ENCODE measurements around the gene TCEANC2.
"Not testable (repeated sequence)": the region's sequence is repeated elsewhere in the genome, so short reads cannot be mapped to it uniquely, and the experiment has no call there.

The TCEANC2 gene

DNA sequence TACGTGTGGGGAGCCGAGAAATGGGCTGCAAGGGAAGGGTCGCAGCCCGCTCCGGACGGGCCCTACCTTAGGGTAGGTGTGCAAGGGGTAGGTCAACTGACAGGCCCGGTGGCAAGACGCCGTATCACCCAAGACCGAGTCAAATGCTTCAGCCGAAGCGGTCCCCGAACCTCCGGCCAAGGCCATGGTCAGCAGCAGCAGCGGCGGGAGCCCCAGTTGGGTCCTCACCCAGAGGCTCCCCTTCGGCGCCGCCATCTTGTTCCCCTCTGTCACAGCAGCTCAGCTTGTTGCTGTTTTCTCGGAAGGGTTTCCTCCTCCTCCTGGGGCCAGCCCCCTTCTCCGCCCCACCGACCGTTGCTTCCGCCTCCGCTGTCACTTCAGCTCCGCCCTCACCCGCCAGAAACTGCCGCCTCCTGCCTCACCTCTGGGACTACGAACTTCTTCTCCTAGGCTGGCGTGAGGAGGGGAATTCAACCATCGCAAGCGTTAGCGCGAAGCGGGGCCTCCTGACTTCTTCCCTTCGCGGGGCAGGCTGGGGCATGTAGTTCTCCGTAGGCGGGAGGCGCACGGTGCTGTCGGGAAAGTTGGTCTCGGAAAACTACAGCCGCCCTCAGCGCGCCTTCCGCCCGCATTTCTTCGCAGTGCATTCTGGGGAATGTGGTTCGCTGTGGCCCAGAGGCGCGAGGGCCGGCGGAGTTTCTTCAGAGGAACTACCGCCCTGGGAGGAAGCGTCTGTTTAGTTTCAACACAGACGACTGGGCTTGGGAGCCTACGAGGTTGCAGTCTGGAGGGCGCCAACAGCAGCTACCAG lies at the start of gene TCEANC2, which contains the start of gene TMEM59:
Gene TCEANC2, plus strand, starts transcription at position 675 of the 811 bp plus-strand sequence. CDS start 815 bp downstream, outside the sequence.
Gene TMEM59, minus strand, starts transcription at position 271 of the 811 bp plus-strand sequence. Its CDS starts 16 bp downstream, at position 255.
- peak; percentile 98 to 99 for DNase-seq

DNA sequence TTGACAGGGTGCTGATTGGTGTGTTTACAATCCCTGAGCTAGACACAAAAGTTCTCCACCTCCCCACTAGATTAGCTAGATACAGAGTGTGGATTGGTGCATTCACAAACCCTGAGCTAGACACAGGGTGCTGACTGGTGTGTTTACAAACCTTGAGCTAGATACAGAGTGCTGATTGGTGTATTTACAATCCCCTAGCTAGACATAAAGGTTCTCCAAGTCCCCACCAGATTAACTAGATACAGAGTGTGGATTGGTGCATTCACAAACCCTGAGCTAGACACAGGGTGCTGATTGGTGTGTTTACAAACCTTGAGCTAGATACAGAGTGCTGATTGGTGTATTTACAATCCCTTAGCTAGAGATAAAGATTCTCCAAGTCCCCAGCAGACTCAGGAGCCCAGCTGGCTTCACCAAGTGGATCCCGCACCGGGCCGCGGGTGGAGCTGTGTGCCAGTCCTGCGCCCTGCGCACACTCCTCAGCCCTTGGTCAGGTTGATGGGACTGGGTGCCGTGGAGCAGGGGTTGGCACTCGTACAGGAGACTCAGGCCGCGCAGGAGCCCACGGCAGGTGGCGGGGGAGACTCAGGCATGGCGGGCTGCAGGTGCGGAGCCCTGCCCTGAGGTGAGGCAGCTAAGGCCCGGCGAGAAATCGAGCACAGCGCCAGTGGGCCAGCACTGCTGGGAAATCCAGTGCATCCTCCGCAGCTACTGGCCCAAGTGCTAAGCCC lies 49.5 kb upstream of the TCEANC2 start:
- not testable (repeated sequence) for DNase-seq

DNA sequence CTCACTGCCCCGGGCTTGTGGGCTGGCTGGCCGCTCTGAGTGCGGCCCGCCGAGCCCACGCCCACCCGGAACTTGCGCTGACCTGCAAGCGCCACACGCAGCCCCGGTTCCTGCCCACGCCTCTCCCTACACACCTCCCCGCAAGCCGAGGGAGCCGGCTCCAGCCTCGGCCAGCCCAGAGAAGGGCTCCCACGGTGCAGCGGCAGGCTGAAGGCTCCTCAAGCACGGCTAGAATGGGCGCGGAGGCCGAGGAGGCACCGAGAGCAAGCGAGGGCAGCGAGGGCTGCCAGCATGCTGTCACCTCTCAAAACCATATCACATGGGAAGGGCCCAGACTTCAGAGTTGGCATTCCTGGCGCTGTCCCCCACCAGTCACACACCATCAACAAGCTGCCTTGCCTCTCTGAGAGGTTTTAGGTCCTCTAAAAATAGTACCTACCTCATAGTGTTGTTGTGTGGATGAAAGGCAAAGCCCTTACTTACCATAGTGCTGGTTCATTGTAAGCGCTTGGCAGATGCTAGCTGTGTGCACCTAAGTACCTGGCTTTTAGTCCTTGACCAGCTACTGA lies 48.8 kb upstream of the TCEANC2 start:
- DNase-seq: no peak

DNA sequence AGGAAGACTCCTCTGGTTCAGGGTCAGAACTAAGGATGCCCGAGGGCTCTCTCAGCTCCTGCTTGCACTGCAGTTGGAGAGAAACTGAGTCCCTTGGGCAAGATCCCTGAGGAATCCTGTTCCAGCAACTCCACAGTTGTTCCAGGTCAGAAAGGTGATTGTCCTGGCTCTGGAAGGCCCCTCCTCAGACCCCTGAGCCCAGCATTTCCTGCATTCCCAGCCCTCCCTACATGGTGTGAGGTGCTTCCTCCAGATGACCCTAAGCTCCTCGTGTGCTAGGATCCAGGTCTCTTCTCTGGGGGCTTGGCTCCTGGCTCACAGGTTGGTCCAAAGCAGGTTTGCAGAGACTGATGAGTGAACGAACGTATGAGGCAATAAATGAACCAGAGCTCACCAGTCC lies 46.9 kb upstream of the TCEANC2 start:
- DNase-seq: no peak

DNA sequence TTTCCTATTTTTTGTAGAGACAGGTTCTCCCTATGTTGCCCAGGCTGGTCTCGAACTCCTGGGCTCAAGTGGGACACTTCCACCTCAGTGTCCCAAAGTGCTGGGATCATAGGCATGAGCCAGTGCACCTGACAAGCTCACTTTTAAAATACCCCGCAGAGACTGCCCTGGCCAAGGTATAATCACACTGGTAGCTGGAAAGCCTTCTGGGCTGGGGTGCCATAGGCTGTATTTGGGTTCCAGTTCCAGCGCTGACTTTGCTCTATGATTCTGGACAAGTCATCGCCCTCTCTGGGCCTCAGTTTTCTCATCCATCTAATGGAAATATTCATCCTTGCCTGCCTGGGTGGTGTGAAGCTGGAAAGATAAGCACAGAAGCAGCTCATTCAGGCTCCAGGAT lies 45.8 kb upstream of the TCEANC2 start:
- no peak for DNase-seq

DNA sequence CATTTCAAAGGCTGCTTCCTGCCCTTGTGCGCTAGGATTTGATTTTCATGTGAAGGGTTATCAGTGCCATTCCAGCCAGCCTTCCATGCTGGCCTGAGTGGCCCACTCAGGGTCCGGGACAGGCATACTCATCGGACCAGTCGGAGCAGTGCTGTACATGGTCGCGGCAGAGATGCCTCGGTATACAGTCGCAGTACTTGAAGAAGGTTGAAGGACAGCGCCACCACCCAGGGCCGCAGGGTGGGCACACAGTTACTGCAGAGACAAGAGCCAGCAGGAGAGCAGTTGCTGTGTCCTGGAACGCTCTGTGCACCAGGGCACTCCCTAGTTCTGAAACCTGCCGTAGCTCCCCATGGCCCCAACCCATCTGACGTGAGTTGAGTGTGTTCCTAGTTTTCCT lies 44.5 kb upstream of the TCEANC2 start:
- DNase-seq: no peak

DNA sequence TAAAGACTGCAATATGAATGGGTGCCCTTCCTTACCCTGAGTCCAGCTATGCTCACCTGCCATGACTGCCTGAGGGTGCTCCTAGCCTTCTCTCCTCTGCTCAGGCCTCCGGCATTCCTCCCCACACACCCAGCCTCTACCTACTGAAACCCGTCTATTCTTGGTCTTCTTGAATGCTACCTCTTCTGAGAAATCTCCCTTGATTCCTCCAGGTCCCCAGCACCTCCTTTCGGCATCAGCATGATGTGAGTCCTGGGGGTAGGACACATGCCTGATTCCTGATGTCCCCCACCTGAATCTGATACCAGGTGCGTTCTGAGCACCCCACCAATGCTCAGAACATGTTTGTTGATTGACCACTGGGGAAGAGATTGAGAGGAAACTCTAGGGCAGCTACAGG lies 44.0 kb upstream of the TCEANC2 start:
- DNase-seq: no peak

DNA sequence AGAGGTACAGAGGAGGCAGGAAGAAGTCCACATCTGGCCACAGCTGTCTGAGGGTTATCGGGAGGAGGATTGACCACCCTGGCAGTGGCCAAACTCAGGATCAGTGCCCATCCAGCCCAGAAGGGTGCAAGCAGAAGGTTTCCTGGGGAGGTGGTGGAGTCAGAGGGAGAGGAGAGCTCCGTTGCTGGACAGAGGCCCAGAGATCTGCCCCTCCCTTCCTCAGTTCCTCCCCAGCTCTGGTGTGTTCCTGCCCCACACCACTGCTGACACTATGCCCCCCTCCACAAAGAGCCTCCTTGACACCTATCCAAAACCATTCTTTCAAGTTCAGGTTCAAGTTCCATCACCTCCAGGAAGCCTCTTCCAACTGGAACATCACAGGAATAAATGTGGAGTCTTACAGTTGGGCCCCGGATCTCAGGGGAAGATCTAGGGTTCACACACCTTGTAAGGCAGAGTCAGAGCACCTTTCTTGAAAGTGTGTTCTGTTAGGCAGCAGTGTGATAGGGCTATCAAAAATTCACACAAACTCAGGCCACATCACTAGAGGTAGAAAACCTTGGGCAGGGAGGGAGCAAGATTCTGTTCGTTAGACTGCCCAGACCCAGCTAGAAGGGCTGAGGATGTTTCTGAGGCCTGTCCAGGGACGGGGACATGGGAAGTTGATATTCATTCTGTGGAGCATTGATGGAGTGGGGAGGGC lies 42.8 kb upstream of the TCEANC2 start:
- DNase-seq: no peak

DNA sequence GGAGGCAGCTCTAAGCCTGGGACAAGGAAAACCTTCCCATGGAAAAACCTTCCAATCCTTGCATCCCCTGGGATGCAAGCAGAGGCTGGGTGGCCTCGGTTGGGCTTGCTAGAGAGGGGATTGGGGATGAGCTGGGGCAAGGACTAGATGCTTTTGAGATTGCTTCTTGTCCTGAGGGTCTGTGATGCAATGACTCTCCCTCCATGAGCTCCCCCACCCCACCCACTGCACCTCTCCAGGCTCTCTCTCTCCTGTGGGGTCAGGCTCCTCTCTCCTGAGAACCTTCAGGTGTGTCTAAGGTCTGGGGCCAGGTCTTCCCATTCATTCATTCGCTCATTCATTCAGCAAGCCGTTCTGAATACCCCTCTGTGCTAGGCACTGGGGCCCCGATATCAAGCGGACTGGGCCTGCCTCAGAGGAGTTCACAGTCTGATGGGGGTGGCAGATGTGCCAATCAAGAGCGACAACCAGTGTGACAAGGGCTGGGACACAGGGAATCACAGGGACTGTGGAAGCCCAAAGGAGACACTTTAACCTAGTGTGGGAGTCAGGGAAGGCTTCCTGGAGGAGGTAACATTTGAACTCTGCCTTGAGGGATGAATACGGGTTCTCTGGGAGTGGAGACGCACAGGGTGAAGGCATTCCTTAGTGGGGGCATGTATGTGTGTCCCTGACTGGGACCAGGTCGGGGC lies 41.9 kb upstream of the TCEANC2 start:
- no peak for DNase-seq

DNA sequence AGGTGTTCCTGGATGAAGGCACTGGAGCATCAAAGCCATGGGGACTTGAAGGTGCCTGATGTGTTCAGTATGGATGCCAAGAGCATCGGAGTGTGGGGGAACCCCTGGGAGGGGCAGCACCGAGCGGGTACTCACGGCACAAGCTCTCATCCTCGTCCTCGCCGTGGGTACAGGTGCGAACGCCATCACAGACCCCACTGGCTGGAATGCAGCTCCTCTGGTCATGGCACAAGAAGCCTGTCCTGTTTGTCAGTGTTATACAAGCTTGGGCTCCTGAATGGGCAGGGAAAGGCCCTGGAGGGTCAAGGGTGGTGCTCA lies 41.4 kb upstream of the TCEANC2 start:
- DNase-seq: no peak

DNA sequence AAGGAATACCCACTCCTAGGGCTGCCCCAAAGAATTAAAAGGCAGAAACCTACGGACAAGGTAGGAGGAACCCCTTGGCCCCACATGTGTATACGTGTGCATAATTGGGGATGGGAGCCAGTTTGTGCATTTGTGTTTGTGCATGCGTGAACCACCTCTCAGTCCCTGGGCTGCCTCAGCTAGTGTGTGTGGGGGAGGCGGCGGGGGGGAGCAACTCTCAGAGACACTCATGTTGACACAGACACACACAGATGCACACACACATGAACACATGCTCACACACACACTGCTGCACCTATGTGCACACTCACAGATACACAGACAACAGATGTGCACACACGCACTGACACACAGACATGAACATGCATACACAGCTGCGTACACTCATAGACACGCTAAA lies 40.5 kb upstream of the TCEANC2 start:
- no peak for DNase-seq

DNA sequence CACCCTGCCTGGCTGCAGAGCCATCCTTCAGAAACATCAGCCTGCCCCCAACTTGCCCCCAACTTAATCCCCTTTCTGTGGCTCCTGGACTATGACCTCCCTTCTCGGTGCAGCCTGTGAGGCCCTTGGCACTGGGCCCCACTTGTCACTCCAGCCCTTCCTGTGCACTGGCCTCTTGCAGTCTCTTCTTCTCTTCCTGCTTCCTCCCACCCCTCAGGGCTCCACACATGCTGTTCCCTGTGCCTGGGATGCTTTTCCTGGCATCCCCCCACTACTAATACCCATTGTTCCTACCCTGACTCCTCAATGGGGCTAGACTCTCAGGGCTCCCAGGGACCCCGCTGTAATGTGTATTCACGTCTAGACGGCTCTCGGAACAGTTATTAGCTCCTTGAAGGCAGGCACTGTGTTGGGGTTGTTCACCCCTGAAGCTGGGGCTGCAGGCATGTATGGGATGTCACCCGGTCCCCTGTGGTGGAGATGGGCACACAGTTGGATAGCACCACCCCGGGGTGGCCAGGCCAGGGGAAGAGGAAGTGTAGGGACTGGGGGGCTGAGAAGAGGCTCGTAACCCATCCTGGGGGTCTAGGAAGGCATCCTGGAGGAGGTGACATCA lies 39.9 kb upstream of the TCEANC2 start:
- DNase-seq: no peak

DNA sequence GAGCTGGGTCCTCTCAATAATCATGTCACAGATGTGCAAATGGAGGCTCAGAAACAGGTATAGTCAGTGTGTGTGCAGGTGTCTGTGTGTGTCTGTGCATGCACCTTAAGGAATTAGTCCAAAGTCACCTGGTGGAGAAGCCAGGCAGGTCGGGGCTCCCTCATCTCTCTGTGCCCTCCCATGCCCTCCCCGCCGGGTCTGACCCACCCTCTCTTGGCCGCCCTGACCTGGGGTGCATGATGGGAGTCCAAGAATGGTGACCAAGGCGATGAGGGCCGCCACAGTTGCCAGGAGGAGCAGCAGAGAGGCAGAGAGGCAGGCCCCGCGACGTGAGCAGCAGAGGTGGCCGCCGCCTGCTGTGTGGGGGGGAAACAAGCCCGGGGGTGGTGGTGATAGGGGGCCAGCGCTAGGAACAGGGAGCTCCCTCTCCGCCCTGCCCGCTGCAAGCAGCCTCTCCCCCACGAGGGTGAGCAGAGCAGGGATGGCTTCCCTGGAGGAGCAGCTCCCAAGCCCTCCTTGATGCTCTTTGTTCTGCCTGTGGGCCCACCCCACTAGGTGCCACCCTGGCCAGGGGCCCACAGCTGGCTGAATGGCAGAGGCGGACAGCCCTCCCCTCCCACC lies 39.3 kb upstream of the TCEANC2 start:
- DNase-seq: no peak

DNA sequence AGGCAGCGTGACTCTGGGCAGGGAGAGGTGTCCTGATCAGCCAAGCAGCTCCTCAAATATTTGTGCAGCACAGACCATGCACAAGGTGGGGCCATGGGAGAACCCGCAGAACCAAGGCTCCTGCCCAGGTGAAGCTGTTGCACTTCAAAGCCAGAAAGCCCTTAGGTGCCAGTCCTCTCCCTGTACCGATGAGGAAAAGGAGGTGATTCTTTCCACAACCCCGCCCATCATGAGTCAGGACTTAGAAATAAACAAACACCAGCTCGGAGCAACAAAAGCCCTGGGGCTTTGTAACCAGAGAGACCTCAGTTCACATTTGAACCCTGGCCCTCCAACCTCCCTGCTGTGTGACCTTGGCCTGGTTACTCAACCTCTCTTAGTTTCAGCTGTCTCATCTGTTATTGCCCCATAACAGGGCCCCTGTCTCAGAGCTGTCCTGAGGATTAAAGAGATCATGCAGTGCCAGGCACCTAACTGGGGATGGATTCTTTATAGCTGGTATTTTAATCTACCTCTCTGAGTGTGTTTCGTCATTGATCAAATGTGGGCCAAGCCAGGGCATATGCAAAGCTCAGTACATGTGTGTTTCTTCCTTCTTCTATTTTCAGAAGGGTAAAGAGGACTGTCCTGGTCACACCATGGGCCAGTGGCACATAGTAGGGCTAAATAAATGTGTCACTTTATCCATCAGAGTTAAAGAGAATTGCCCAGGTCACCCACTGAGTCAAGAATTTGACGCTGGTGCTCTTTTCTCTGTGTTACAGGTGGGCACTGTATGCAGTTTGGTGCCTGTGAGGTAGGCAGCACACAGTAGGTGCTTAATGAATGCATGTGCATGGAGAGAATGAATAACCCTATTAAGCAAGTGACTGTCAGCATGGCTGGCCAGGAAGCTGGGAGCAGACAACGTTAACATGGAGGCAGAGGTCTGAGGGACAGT lies 36.8 kb upstream of the TCEANC2 start:
- DNase-seq: peak in 1 of 2 experiments; percentile 23

DNA sequence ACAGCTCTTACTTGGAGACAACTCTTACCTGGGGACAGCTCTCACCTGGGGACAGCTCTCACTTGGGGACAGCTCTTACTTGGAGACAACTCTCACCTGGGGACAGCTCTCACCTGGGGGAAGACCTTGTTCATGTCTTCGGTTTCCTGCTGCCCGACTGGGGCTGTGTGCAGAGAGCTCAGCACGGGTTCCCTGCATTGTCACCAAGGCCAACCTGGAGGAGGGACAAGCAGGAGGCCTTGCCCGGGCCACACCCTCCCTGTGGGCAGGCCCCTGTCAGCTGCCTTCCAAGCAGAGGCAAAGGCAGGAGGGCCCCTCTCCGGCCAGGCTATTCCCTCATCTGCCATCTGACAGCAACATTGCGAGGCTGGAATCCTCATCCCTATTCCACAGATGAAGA lies 35.4 kb upstream of the TCEANC2 start, which contains the start of gene LDLRAD1:
Gene LDLRAD1, minus strand, starts transcription at position 208 of the 400 bp plus-strand sequence. Its CDS starts 74 bp downstream, at position 134.
- no peak for DNase-seq

DNA sequence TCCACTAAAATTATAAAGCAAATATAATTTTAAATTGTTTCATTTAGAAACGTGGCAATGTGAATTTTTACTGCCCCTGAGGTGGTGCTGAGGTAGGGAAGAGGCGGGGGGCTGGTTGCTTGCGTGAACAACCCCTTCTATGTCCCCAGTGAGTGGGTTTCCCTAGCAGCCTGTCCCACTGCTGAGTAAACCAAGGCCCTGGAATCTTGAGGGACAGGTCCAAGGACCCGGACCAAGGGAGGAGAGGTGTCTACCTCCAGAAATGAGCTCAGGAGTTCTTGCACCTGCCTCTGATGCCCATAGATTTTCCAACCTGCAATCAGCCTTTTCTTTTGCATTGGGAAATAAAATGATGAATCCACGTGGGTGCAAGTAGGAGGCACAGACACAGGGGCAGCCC lies 34.8 kb upstream of the TCEANC2 start:
- no peak for DNase-seq

DNA sequence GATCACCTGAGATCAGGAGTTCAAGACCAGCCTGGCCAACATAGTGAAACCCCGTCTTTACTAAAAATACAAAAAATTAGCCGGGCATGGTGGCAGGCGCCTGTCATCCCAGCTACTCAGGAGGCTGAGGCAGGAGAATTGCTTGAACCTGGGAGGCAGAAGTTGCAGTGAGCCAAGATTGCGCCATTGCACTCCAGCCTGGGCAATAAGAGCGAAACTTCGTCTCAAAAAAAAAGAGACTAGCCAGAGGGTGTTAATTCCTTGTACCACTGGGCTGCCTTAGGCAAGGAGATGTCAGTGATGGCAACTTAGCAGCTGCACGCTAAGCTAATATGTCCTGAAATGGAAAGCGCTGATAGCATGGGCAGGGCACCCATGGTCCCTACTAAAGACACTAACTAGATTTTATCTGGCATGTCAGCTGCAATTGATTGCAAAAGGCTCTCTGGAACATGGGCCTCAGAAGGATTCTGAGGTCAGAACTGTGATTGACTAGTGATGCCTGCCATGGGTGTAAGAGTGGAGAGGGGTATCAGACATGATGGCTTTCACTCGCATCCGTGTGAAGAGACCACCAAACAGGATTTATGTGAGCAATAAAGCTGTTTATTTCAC lies 33.7 kb upstream of the TCEANC2 start:
- DNase-seq: not testable (repeated sequence)

DNA sequence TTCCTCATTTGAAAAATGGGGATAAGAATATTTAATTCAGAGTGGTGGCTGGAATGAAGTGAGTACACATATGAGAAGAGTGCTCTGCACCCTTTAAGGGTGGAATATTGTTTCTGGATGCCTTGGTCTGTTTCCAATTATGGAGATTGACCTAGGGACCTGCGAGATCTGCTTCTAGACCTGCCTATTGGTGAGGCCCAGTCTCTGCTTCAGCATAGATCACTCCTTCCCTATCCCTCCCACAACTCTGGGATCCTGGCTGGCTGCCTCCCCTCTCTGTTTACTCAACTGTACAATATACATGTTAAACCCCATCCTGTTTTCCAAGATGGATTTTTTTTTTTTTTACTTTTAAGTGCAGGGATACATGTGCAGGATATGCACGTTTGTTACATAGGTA lies 29.1 kb upstream of the TCEANC2 start:
- no peak for DNase-seq

DNA sequence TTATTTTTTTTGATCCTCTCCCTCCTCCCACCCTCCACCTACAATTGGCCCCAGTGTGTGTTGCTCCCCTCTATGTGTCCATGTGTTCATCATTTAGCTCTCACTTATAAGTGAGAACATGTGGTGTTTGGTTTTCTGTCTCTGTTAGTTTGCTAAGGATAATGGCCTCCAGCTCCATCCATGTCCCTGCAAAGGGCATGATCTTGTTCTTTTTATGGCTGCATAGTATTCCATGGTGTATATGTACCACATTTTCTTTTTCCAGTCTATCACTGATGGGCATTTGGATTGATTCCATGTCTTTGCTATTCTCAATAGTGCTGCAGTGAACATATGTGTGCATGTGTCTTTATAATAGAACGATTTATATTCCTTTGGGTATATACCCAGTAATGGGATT lies 28.6 kb upstream of the TCEANC2 start:
- not testable (repeated sequence) for DNase-seq

DNA sequence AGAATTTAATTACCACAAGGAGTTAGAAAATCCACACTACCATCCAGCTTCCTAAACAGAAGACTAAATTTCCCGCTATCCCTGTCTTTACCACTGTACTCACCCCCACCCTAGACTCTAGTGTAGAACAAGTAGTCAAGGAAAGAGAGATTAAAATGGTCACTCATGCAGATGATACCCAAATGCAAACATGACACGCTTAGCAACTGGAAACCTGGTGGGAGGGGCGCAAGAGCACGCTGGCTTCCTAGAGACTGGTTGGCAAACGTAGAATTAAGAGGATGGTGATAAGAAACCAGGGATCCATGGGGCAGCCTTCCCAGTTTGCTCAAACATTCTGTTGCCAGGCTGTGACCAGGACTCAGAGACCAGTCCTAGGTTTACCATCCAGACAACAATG lies 25.6 kb upstream of the TCEANC2 start:
- peak; percentile 58 to 83 for DNase-seq
